HG02840 (cell line): ENCODE data around the gene UBXN1.
A peak's percentile ranks its signal among the peaks of the same experiment; 100 is the strongest.

Experiments
- ATAC-seq: cut with Tn5 transposase; IDR thresholded peaks from one replicate; pipeline ENCODE4 v1.9.1; 2021; ENCODE audit warnings: mild to moderate bottlenecking, moderate library complexity, moderate number of reproducible peaks; ENCODE audit not compliant: unreplicated experiment, low FRiP score

Gene UBXN1, protein sequence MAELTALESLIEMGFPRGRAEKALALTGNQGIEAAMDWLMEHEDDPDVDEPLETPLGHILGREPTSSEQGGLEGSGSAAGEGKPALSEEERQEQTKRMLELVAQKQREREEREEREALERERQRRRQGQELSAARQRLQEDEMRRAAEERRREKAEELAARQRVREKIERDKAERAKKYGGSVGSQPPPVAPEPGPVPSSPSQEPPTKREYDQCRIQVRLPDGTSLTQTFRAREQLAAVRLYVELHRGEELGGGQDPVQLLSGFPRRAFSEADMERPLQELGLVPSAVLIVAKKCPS

GRCh38 chr11:62678770-62679696, at the start of gene UBXN1:
UBXN1 (minus strand) TSS chr11:62679073; CDS start chr11:62678923, 150 bp downstream.
- peak; percentile 57 for ATAC-seq

GRCh38 chr11:62728171-62728988, 49.5 kb upstream of the UBXN1 start, which contains the start of gene TTC9C:
TTC9C (plus strand) TSS chr11:62728486; CDS start chr11:62728849, 363 bp downstream.
- ATAC-seq, result peak; percentile 15

DNA sequence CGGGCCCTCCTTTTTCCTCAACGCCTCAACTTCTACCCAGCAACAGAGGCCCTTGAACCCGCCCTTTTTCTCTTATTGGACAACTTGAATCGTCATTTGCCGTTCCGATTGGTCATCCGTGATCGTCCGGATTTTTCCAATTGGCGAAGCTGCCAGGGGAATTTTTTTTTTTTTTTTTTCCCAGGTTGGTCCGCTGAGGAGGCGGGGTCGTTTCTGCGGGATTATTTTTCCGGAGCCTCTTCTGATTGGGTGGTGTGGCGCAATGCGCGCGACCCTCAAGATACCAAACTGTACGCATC, 48.9 kb upstream of the UBXN1 start:
- peak; percentile 57 for ATAC-seq

DNA sequence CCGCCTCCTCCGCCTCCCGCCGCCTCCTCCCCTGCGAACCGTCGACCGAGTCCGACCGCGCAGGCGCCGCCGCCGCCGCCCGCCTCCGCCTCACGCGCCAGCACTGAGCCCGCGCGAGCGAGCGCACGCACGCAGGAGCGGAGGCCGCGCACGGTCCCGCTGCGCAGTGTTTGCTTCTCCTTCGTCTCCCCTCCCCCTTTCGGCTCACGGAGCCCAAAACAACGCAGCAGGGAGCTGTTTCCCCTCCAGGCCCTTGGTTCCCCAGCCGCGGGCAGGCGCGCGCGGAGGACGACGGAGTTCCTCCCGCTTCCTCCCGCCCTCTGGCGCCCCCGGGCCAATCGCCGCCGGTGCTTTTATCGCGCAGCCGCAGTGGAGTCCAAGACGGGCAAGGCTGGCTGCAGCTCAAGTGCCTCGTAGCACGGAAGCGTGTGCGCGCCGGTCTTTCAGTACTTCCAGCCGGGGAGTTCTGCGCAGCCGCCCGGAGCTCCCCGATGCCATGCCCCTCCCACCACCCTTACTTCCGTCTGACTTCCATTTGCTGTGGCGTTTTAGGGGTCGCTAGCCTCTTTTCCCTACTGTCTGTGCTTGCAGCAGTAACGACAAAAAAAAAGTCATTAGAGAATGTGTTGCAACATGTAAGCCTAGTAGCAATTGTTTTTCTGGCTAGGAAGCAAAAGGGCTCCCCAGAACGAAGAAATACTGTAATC, 48.4 kb upstream of the UBXN1 start, which contains the start of gene HNRNPUL2:
HNRNPUL2 (minus strand) TSS at position 293 of the 707 bp plus-strand sequence. CDS start 301 bp downstream, outside the sequence.
- peak; percentile 64 for ATAC-seq

DNA sequence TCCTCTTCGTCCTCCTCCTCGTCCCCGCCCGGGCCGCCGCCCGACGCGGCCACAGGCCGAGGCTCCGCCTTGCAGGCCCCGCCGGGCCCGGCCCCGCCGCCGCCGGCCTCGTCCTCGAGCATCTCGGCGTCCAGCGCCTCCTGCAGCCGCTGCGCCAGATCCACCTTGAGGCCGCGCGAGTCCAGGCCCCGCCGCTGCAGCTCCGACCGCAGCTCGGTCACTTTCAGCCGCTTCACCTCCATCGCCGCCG, 48.0 kb upstream of the UBXN1 start:
- ATAC-seq, result peak; percentile 7

DNA sequence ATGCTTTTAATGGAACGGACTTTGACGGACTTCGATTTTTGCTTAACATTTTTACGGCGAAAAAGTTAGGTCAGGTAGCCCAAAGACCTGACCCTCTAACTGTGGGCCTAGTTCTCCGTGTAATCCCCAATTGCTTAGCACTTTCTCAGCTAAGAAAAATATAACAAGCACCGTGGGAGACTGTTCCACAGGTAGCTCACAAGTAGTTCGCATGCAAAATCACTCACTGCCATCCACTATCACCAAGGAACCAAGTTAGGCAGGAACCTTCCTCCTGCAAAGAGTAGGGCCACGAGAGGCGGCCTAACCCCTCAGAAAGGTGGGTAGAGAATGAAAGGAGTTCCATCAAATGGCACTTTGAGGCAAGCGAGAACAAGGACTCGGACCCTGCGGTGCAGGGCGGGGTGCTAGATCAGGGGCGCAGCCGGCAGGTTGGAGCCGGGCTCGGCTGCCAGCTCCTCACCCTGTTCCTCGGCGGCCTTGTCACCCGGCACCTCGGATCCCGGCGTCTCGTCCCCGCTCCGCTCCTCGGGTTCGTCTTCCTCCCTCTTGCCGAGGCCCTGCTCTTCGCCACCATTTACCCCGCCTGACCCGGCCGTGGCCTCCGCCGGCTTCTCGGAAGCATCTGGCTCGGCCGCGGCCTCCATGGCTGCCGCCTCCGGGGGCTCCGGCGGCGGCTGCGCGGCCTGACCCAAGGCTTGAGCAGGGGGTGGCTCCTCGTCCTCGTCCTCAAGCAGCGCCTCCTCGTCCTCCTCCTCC, 47.5 kb upstream of the UBXN1 start:
- no peak for ATAC-seq

DNA sequence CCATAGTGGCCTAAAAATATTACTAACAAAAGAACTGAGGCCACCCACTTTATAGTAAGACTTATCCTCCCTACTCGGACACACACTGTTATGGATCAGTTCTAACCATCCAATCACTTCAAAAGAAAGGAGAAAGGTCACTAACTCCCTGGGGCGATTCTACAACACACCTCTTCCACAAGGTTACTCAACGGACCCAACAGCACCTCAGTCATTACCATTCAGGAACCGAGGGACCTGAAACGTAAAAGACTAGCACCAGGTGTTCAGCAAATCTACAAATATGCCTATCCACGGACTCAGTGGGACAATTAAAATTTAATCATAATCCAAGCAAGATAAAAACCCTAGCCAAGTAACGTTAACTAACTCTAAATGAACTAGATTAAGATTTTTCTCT, 46.8 kb upstream of the UBXN1 start:
- no peak for ATAC-seq

DNA sequence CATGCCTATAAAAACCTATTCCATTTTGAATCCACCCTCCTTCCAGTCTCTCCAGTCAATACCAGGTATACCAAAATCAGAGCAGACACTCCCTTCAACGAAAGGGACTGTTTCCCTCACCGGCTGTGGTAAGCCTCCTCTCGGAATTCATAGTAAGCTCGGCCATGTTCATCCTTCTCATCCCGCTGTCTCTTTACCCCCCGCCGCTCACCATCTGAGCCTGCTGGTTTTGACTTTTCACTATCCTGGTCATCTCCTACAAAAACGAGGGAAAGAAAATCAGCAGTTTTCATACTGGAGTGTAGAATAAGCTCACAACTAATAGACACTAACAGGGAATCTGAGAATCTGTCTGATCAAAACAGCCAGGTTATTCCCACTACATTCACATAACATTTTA, 45.3 kb upstream of the UBXN1 start:
- ATAC-seq, result no peak

- no peak for ATAC-seq
Measured at GRCh38 chr11:62721994-62722393, 43.1 kb upstream of the UBXN1 start.

- ATAC-seq, result no peak
Measured at GRCh38 chr11:62719302-62719978, 40.6 kb upstream of the UBXN1 start.

GRCh38 chr11:62716816-62717215, 37.9 kb upstream of the UBXN1 start:
- ATAC-seq, result no peak

- ATAC-seq, result no peak
Measured at GRCh38 chr11:62716206-62716605, 37.3 kb upstream of the UBXN1 start.

- ATAC-seq, result no peak
Measured at GRCh38 chr11:62715150-62716130, 36.6 kb upstream of the UBXN1 start.

- no peak for ATAC-seq
Measured at GRCh38 chr11:62713343-62713742, 34.5 kb upstream of the UBXN1 start.

DNA sequence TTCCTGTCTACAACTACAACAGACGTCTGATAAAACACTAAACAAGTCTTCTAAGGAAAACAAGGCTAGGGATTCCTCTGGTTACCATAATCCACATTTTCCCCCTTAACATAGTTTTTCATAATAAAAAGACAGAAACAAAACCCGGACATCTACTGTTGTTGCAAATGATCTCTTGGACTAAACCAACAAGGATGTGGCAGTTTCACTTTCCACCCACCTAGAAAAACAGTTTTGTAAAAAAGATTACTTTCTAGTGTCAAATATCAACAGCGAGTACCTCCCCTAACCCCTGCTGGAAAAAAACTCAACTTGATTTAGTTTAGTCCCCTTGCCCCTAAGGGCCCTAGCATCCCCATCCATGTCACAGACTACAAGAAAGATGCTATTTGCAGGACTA, 34.0 kb upstream of the UBXN1 start:
- ATAC-seq, result no peak

- ATAC-seq, result no peak
Measured at GRCh38 chr11:62712276-62712812, 33.5 kb upstream of the UBXN1 start.

DNA sequence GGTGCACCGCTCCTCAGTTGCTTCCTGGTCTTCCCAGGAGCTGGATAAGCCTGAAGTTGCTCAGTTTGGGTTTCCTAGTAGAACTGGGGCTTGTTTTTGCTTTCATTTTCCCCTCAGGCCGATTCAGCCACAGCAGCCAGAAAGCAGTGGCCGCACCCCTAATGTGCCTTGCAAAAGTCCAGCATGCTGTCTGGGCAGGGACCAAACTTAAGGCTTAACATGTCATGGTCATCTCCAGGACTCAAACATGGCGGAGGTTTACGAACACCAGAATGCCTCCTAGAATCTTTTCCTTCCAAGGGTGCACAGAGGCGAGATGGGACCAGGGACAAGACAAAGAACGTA, 31.1 kb upstream of the UBXN1 start:
- no peak for ATAC-seq
